GM18858 (cell line): ENCODE measurements around the gene TRIP6.
A peak's percentile ranks its signal among the peaks of the same experiment; 100 is the strongest.

Experiments
- ATAC-seq: cut with Tn5 transposase; IDR thresholded peaks from one replicate; pipeline ENCODE4 v1.9.1; 2021; ENCODE audit not compliant: unreplicated experiment

TRIP6 gene

GRCh38 chr7:100888988-100889750 is 22.0 kb downstream of the TRIP6 start, which contains the start of gene UFSP1:
Gene UFSP1 (minus strand): TSS chr7:100889715. CDS start chr7:100889271, 444 bp downstream.
- peak; percentile 18 for ATAC-seq

DNA sequence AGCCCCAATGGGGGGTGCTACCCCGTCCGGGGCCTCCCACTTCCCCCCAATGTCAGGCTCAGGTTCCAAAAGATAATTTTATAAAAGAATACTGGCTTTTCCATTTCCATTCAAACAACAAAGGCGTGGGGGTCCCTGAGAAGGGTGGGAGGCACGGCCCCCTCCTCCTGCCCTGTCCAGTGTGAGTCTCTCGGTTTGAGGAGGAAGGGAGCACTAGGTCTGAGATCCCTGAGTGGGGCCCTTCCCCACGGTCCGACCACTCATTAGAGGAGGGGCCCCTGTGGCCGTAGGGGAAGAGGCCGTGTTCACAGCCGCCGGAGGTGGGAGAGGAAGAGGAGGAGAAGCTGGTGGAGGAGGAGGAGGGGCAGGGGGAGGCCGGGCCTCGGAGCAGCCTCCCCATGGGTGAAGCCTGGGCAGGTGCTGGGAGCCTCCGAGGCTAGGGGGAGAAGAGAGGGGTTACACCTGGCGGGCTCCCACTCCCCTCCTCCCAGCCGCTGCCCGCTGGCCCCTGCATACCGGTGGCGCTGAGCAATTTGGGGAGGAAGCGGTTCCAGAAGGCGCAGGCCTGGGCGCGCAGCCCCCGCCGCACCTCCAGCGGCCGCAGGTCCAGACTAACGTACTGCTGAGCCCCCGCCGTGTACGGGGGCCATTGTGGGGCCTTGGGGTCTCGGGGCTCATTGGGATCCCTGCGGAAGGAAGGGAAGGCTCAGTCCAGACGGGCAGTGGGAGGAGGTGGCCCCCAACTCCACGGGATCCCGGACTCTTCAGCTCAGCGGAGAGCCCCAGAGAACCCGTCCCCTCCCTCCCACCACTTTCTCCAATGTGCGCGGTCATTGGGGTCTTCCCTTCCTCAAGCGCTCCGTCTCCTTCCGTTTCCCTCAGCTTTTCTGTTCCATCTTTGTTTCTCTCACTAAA is 23.7 kb downstream of the TRIP6 start:
- ATAC-seq: no peak

DNA sequence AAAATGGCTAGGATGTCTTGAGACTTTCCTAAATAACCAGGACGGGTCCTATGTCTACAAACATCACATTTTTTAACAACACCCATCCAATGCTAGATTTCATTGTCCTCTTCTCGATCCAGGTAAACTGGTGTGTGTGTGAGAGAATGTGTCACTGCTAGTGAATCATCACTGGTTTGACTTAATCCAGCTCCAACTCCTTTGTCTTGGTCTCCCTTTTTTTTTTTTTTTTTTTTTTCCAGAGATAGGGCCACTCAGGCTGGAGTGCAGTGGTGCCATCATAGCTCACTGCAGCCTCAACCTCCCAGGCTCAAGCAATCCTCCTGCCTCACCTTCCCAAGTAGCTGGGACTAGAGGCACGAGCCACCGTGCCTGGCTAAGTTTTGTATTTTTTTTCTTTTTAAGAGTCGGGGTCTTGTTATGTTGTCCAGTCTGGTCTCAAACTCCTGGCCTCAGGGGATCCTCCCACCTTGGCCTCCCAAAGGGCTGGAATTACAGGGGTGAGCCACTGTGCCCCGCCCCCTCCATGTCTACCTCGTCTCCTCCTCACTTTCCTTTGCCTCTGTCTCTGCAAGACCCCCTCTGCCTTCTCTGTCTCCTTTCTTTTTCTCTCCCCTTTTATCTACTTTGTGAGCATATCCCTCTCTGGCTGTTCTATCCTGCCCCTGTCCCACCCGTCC is 24.5 kb downstream of the TRIP6 start:
- ATAC-seq: no peak

DNA sequence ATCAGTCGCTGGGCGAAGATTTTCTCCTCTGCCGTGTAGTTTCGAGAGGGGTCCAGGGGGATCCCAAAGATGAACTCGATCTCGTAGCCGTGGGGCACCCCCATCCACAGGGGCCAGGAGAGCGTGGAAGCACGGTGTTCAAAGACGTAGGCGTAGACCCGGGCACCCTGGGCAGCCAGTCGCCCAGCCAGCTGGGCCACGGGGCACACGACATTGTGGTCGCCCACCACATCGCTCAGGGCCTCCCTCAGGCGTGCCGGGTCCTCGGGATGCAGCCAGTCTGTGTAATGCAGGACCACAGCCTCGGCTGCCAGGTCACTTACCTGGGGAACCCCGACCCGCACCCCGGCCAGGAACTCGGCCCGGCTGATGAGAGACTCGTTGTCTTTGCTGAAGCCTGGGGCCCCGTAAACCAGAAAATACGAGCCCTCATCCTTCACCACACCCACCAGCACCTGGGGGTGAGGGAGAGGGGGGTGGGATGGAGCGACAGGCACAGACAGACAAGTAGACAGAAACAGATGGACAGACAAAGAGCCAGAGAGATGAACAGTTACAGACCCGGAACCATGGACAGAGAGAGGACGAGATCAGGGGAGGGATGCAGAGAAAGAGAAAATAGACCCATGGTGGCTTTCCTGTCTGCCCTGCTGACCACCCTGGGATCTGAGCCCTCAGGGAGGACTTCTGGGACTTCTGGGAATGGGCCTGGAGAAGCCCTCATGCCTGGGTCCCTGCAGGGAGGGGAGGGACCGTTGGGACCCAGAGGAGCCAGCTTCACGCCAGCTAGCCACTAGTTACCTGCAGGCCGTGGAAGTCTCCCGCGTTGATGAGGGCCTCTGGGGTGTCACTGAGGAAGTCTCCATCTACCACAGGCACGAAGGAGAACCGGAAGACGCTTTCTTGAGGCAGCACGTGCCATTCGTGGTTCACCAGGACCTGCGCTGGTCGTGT is 25.5 kb downstream of the TRIP6 start:
- no peak for ATAC-seq

GRCh38 chr7:100893318-100893895 is 26.2 kb downstream of the TRIP6 start:
- no peak for ATAC-seq

DNA sequence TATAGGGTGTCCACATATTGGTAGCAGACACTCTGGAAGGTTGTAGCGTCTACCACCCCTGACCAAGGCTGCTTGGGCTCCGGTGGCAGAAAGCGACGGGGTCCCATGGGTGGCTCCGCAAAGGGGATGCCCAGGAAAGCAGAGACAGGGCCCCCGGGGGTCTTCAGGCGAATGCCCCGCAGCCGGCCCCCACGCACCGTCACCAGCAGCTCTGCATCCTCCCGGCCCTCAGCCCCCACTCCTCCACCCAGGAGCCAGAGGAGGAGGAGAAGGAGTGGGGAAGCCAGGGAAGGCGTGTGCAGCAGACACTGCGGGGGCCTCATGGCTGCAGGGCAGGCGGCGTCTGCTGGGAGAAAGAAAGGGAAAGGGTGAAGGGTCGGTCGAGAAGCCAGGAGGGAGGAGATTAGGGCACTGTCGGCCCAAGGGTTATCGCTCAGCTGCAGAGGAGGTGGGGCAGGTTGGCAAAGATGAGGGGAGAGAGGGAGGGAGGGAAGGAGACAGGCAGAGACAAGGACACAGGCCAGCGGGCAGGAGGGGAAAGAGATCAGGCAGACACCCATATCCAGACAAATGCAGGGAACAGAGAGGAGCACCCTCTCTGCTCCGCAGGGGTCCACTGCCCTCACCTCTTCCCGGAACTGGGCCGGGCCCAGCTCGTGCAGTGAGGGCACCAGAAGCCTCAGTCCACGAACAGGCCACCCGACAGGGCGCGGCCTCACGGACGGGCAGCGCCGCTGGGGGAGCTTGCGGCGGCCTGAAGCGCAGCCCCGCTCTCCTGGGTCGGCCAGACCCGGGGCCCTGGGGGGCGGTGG is 26.9 kb downstream of the TRIP6 start:
- no peak for ATAC-seq

- ATAC-seq: no peak
Measured at GRCh38 chr7:100894860-100895700, 27.9 kb downstream of the TRIP6 start.

DNA sequence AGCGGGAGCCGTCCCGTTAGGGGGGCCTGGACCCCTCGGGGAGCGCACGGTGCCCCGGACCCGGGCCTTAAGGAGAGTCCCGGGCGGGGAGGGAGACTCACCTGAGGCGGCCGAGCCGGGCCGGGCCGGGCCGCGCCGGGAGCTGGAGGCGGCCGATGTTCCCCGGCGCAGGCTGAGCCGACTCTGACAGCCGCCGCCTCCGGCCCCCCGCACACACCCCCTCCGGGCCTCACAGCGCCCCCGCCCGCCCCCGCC is 28.4 kb downstream of the TRIP6 start, which contains the start of gene ACHE:
Gene ACHE, minus strand, starts transcription at position 188 of the 255 bp plus-strand sequence. CDS start 1,656 bp downstream, outside the sequence.
- no peak for ATAC-seq

DNA sequence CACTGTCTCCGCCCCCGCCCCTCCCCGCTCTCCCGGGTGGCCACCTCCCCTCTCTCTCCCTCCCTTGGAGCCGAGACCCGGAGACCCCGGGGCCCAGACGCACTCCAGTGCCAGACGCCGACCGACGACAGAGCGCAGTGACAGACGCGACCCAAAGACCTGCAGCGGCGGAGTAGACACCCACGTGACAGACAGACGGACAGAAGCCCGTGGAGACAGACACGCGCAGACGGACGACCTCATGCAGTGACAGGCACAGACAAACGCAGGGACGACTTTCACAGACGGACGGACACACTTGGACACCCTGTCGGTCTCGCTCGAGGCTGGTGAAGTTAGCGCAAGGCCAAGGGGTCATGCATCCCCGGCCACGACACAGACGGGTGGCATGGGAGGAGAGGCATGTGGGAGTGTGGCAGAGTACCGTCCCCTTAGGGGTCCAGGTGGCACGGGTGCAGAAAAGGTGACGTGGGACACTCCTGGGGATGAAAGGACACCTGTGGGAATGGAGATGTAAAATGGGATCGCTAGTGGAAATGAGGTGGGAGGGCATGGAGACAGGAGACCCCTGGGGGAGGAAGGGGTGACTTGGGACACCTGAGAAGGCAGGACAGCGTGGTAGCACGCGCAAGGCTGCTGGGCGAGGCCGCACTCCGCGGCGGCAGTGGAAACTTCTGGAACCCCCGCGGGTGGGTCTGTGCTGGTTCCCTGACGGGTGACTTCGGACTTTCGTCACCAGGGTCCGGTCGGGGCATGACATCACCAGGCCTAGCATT is 29.0 kb downstream of the TRIP6 start:
- no peak for ATAC-seq

DNA sequence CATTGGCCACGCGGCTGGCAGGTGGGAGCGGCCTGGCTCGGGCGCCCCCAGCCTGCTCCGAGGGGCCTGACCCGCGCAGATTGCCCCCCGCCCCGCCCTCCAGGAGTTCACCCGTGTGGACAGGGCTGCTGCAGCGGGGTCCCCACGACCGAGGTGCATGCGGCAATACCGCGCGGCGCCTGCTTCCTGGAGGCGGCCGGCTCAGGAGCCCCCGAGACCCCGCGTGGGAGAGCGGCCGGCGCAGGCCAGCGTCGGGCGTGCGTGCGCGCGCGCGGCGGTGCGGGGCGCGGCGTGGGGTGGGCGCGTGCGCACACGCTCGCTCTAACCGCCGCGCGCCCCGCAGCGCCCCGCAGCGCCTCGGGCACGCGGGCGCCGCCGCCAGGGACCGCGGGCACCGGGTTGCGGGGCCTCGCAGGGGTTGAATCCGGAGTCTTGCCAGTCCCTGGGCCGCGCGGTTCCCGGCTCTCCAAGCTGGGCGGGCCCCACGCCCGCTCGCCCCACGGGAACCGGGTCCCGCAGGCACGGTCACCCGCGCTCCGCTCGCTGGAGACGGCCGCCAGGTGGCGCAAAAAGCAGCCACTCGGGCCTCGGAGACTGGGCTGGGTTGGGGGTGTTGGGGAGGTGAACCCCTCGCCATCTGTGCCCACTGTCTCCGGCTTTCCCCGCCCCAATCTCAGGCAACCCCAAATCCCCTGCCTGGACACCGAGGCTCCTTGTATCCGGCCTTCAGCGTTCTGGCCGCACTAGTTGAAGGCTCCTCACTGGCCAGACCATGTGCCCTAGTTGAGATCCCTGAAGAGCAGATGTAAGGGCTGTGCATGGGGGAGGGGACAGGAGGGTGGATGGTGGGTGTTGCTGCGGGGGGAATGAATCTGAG is 29.8 kb downstream of the TRIP6 start:
- no peak for ATAC-seq

GRCh38 chr7:100897772-100898454 is 30.7 kb downstream of the TRIP6 start:
- no peak for ATAC-seq

DNA sequence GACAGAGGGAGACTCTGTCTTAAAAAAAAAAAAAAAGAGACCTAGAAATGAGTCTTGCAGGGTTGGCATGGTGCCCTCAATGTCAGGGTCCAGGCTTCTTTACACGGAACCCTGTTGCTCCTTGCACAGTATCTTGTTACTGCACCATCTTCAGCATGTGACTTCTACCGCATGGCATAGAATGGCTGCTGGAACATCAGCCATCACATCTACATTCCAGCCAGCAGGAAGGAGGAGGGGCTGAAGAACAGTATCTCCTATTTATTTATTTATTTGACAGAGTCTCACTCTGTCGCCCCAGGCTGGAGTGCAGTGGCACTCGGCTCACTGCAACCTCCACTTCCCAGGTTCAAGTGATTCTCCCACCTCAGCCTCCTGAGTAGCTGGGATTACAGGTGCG is 32.2 kb downstream of the TRIP6 start:
- no peak for ATAC-seq

DNA sequence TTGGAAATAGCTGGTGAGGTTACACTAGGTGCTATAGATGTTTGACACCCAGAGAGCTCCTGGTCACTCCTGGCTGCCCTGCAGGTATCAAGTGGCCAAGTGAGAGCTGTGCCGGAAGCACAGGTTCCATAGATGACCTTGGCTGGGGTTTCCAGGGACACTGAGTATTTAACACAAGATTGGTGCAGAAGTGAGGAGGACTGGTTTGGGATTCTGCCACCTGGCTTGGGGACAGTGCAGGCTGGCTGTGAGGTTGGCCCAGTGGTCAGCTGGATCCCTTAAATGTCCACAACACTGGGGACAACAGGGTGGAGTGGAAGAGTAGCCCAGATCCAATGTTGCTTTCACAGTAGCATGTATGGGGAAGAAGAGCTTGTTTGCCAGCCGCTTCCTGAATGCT is 33.8 kb downstream of the TRIP6 start:
- ATAC-seq: no peak

DNA sequence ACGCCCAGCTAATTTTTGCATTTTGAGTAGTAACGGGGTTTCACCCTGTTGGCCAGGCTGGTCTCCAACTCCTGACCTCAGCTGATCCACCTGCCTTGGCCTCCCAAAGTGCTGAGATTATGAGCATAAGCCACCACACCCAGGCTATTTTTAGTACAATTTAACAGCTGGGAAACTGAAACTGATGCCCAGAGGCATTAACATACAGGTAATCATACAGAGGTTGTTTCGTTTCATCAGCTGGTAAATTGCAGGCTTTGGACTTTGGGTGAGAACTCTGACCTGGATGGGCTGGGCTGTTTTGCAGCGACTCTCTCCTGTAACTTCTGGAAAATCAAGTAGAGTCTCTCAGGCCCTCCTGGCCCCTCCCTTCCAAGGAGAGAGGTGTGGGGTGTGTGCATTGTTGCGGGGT is 34.7 kb downstream of the TRIP6 start:
- no peak for ATAC-seq

GRCh38 chr7:100902638-100903037 is 35.5 kb downstream of the TRIP6 start:
- no peak for ATAC-seq

GRCh38 chr7:100908512-100908911 is 41.3 kb downstream of the TRIP6 start:
- ATAC-seq: no peak
